BJ (cell line): ENCODE measurements around the gene AOAH. TPM values are rescaled to one million over a fixed set of nuclear protein-coding genes. Genes with fewer than 3 reads are reported as not detected.

Experiments used
- CTCF ChIA-PET: fragments of 350-600 bp; formaldehyde crosslinking; extraction: SDS; loops from one replicate; lab custom pipeline; 2021; ENCODE audit warnings: antibody characterized with exemption, inconsistent platforms; lab: Yijun Ruan, JAX
- POLR2A ChIA-PET: fragments of 300-600 bp; sonication (Branson Sonifier 250); formaldehyde crosslinking; extraction: SDS; loops from one replicate; lab custom pipeline; 2021; ENCODE audit warnings: antibody characterized with exemption; lab: Charles Lee
- DNase-seq: peaks from one replicate; pipeline ENCODE4 v3.0.0-alpha.2; 2011; ENCODE audit warnings: low read depth
- H3K27me3 ChIP-seq: 2 replicates; pipeline ENCODE4 v1.6.0; 2011; ENCODE audit warnings: low read length; ENCODE audit not compliant: control insufficient read depth, insufficient read depth
- H3K36me3 ChIP-seq: 2 replicates; pipeline ENCODE4 v1.5.1; 2011; ENCODE audit warnings: low read length; ENCODE audit not compliant: control insufficient read depth, insufficient read depth
- H3K4me3 ChIP-seq: 2 replicates; pipeline ENCODE4 v1.5.1; 2011; ENCODE audit warnings: low read depth, mild to moderate bottlenecking, control low read depth, low read length
- polyA plus RNA-seq: library from polyadenylated mRNA; depleted of rRNA; stranded (reverse); fragments of >200 nt; gene quantifications from 2 replicates; pipeline ENCODE4 v1.2.3, GENCODE V29; 2011
- TF ChIP-seq, protein P1 (sequence below): IDR thresholded peaks from 2 replicates; pipeline ENCODE4 v1.5.1; 2011; ENCODE audit warnings: low read depth, mild to moderate bottlenecking, control low read depth, inconsistent platforms, low read length, moderate library complexity; ENCODE audit not compliant: insufficient read depth

AOAH gene
- polyA plus RNA-seq, 1 experiment = not detected

DNA sequence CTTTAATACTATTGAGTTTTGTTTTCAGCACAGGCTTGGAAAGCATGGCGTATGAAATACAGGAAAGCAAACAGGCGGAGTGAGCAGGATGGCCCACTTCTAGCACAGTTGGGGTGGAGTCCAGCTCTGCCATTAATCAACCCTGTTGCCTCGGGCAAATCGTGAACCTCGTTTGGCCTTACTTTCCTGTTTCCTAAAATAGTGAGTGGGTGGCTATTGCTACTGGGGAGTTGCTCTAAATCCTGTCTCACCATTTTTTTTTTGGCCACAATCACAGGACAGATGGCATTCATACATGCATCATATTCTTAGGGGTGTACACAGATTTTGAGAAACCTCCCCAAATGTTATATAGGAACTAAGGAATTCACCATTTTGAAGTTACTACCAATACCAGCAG lies 176.9 kb downstream of the AOAH start:
- no peaks in the 10 kb centered on the region for H3K27me3 ChIP-seq
- no peak for DNase-seq
- TF ChIP-seq, protein P1, sequence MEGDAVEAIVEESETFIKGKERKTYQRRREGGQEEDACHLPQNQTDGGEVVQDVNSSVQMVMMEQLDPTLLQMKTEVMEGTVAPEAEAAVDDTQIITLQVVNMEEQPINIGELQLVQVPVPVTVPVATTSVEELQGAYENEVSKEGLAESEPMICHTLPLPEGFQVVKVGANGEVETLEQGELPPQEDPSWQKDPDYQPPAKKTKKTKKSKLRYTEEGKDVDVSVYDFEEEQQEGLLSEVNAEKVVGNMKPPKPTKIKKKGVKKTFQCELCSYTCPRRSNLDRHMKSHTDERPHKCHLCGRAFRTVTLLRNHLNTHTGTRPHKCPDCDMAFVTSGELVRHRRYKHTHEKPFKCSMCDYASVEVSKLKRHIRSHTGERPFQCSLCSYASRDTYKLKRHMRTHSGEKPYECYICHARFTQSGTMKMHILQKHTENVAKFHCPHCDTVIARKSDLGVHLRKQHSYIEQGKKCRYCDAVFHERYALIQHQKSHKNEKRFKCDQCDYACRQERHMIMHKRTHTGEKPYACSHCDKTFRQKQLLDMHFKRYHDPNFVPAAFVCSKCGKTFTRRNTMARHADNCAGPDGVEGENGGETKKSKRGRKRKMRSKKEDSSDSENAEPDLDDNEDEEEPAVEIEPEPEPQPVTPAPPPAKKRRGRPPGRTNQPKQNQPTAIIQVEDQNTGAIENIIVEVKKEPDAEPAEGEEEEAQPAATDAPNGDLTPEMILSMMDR = no peak
- ChIA-PET POLR2A (no interaction called here), CTCF (no interaction called here)
- no peak overlapping the region for H3K4me3 ChIP-seq
- H3K36me3 ChIP-seq = no peaks in the 10 kb centered on the region

DNA sequence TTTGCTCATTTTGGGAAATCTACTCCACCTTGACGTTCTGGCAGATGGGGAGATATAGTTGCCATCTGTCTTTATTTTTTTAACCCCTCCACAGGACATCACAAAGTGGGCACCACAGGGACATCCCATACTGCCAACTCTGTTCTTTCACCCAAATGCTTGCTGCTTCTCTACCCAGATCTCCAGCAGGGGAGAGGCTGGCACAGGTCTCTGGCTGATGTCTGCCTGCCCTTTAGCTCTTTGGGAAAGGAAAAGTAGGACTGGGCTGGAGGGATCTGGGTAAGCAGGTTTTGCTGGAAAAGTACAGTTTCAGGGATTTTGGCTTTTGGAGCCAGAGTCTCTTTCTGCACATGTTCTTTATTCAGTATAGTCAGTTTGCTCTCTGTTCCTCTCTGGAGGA lies 178.0 kb downstream of the AOAH start:
- Histone ChIP-seq H3K4me3 (no peak overlapping the region), H3K27me3 (no peaks in the 10 kb centered on the region), H3K36me3 (no peaks in the 10 kb centered on the region)
- DNase-seq = no peak
- ChIA-PET CTCF (no interaction called here), POLR2A (no interaction called here)
- TF ChIP-seq, protein P1 = no peak

DNA sequence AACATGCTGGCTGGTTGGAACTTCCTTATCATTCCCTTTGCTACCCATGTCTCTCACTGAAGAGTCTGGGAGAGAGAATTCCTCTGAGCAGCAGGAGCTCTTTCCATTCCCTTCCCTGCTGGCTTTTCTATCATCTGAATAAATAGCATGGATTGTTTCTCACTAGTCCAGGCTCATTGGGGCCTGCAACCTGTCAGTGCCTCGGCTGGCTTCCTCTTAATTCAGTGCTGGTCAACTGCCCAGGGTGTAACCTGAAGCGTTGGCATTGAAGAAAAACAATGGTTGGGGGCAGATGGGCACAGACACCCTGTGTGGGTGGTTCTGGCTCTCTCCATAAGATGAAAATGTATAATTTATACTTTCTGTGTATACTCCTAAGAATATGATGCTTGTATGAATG lies 179.0 kb downstream of the AOAH start:
- Histone ChIP-seq H3K4me3 (no peak overlapping the region), H3K36me3 (no peaks in the 10 kb centered on the region), H3K27me3 (no peaks in the 10 kb centered on the region)
- TF ChIP-seq, protein P1 = no peak
- ChIA-PET CTCF (no interaction called here), POLR2A (no interaction called here)
- DNase-seq = no peak

DNA sequence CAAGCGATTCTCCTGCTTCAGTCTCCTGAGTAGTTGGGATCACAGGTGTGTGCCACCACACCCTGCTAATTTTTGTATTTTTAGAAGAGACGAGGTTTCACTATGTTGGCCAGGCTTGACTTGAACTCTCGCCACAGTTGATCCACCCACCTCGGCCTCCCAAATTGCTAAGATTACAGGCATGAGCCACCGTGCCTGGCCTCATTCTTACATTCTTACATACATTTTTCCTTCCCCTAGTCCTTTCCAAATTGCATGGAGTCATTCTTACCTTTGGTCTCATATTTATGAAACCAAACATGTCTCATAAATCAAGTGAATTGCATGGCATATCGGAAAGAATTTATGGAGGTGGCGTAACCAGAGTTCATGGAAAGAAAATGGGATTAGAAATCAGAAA lies 186.2 kb downstream of the AOAH start:
- ChIA-PET POLR2A (no interaction called here), CTCF (no interaction called here)
- Histone ChIP-seq H3K4me3 (no peak overlapping the region), H3K36me3 (no peaks in the 10 kb centered on the region), H3K27me3 (no peaks in the 10 kb centered on the region)
- DNase-seq = no peak
- TF ChIP-seq, protein P1 = no peak

DNA sequence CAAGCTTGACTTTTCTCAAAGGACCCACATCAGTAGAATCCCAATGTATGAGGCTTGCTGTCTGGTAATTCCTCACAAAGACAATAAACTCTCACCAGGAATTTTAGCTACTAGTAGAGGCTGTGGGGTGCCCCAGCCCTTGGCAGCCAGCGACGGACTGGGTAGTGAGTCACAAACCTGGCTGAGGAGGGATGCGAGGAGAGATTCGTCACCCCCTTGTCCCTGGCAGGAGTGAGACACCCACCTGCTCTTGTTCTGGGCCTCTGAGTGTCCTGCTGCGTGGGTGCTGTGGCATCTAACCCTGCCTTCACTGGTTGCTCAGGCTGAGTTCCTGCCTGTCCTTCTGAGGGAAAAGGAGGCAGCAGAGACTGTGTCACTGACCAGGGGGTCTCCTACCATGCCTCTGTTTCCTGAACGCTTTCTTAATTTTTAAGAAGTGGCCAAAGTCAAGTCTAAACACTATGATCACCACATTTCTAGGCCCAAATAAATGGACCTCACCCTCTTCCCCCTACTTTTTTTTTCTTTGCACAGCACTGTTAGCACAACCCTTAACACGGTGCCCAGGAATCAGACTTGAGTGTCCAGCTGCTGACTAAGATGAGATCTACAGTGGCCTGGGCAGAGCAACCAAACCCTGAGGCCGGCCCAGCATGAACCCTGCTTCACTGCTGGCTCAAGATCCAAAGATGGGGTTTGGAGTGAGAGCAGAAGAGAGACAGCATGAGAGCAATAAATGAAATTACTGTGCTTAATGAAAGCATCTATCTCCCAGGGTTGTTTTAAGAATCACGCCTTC lies 188.2 kb downstream of the AOAH start:
- Histone ChIP-seq H3K36me3 (no peaks in the 10 kb centered on the region), H3K27me3 (no peaks in the 10 kb centered on the region), H3K4me3 (no peak overlapping the region)
- DNase-seq = no peak
- ChIA-PET POLR2A (no interaction called here), CTCF (no interaction called here)
- TF ChIP-seq, protein P1 = no peak
